GM19467 (cell line): ENCODE data around the gene LRRC59.

Experiments
- ATAC-seq: cut with Tn5 transposase; IDR thresholded peaks from one replicate; pipeline ENCODE4 v1.9.1; 2021; ENCODE audit warnings: mild to moderate bottlenecking, moderate library complexity; ENCODE audit not compliant: unreplicated experiment

Gene LRRC59

DNA sequence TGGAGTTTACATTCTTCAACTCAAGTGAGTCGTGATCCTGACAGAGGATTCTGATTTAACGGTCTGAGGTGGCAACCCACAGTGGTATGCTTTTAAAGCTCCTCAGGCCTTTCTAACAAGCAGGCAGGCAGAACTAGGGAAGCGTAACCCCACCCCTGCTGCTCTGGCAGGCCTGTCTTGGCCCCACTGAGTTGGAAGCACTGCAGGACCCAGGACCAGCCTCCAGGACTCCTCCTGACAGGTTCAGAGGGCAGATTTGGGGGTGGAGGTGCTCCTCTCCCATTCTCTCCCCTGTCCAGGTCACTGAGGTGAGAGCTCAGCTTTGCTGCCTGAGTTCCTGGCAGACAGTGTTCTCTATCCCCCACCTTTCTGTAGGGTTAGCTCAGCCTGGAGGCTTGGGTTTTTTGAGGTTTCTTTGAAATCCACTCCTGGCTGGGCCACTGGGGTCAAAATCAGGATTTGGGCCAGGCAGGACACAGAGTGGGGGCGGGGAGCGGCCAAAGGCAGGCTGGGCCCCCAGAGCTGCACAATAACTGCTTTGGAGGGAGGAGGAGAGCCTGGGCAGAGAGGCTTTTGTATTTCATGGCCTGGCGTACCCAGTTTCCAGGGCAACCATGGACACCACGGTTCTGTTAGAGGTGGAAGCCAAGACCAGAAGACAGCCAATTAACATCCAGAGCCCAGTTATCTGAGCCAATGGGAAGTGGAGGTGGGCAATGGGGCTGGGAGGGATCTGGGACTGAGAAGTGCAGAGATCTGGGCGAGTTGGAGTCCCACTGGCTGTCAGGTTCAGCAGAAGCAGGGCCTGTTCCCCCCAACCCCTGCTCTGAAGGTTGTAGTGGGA is 33.9 kb downstream of the LRRC59 start:
- ATAC-seq, result no peak

DNA sequence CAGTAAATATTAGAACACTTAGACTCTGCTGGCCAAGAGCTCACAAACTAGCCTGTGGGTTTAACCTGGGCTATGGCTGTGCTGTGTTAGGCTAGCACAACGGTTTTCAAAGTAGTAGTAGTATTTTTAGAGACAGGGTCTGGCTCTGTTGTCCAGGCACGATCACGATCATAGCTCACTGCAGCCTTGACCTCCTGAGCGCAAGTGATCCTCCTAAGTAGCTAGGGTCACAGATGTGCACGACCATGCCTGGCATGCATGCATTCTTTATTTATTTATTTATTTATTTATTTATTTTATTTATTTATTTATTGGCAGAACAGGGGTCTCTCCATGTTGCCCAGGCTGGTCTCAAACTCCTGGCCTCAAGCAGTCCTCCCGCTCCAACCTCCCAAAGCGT is 34.7 kb downstream of the LRRC59 start:
- ATAC-seq, result no peak

- ATAC-seq, result peak; percentile 50
These were observed 35.5 kb downstream of the LRRC59 start for GRCh38 chr17:50361561-50362480.

DNA sequence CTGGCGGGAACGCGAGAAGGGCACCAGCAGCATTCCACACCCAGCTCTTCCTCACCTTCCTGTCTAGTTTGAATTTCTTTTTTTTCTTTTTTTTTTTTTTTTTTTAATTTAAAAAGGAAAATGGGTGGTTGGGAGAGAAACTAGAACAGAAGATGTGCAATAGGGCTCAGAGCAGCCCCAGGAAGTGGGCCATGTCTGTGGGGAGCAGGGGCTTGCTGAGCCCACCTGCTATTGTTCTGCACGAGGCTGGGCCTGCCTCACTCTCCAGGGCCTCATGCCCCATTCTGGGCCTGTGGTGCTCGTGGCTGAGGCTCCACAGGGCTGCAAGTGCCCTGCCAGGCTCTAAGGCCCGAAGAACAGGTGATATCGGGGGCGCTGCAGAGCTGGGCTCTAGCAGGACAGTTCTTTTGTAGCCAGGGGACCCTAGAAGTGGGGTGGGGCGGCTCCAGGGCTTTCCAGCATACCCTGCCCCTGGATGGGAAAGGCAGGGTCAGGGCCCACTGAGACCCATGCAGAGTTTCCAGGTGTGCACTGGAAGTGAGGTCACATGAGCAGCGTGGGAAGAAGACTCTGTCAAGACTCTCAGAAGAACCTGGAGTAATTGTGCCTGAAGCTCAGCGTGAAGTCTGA is 36.7 kb downstream of the LRRC59 start:
- no peak for ATAC-seq

DNA sequence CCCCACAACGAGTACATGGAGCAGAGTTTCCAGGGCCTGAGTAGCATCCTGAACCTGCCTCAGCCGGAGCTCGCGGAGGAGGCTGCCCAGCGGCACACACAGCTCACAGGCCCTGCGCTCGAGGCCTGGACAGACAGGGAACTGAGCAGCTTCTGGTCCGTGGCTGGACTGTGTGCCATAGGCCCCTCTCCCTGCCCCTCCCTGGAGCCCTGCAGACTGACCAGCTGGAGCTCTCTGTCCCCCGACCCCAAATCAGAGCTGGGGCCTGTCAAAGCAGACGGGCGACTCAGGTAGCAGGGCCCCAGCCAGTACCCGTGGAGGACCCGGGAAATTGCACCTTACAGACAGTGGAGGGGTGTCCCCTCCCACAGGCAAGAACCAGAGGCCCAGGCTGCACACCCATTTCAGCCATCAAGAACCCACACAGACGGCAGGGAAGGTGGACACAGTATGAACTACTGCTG is 37.3 kb downstream of the LRRC59 start:
- no peak for ATAC-seq

DNA sequence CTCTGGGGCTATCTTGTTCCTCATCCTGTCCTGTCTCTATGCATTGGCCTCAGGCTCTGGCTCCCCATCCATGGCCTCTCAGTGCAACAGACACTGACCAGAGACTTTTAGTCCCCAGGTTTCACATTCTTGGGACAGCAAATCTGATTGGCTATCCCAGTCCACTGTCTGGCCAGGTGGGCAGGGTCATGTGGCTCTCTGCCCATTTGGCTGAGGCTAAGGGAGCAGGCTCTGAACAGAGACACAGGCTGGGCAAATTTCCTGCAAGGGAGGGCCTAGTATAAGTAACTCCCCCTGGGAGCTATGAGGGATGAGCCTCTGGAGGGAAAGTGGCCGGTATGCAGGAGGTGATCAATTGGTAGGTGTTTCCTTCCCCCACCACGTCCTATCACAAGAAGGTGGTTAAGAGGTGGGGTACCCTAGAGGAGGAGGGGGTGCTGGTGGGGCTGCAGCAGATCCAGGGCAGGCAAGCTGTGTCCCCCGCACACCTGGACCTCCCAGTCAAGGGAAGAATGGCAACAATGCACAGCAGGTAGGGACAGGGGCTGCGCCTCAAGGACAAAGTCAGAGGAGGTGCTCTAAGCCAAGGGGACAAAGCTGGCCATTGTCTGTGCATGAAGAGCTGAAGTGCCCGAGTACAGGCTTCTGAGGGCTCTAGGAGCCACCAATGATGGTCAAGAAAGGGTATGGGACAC is 38.2 kb downstream of the LRRC59 start:
- ATAC-seq, result no peak

DNA sequence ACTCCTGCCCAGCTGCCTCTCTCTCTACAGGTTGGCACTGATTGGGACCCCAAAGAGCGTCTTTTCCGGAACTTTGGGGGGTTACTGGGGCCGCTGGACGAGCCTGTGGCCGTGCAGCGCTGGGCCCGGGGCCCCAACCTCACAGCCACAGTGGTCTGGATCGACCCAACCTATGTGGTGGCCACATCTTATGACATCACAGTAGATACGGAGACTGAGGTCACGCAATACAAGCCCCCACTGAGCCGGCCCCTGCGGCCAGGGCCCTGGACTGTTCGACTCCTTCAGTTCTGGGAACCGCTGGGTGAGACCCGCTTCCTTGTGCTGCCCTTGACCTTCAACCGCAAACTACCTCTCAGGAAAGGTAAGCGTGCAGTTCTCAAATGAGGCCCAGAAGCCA is 39.1 kb downstream of the LRRC59 start:
- ATAC-seq, result no peak

DNA sequence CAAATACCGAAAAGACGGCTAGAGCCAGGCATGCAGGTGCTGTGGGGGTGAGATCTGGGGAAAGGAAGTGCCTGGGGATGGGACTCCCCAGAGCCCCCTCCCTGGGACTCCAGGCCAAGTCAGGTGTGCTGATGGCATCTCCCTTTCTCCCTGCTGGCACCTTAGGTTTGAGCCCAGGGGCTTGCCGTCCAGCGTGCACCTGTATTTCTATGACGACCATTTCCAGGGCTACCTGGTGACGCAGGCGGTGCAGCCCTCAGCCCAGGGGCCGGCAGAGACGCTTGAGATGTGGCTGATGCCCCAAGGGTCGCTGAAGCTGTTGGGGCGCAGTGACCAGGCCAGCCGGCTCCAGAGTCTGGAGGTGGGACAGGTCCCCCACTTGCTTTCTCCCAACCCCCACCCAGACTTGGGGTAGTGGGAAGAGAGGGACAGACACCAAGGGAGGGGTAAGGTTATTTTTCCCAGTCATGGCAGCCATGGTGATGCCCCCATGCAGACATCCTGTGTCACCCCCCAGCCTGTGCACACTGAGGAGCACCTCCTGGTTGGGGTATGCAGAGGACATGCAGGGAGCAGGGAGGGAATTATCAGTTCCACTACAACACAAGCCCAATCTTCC is 40.3 kb downstream of the LRRC59 start:
- ATAC-seq, result no peak

DNA sequence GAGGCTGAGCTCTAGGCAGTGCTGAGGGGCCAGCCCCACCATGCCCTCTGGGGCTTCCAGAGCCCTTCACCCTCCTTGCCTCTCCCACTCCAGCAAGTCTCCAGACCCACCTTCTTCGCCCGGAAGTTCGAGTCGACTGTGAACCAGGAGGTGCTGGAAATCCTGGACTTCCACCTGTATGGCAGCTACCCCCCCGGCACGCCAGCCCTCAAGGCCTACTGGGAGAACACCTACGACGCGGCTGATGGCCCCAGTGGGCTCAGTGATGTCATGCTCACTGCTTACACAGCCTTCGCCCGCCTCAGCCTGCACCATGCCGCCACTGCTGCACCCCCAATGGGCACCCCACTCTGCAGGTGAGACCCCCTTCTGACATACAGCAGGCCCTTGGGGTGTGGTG is 40.9 kb downstream of the LRRC59 start:
- ATAC-seq, result no peak

GRCh38 chr17:50355701-50356341 is 41.5 kb downstream of the LRRC59 start:
- ATAC-seq, result no peak

GRCh38 chr17:50355336-50355700 is 42.0 kb downstream of the LRRC59 start:
- ATAC-seq, result no peak

DNA sequence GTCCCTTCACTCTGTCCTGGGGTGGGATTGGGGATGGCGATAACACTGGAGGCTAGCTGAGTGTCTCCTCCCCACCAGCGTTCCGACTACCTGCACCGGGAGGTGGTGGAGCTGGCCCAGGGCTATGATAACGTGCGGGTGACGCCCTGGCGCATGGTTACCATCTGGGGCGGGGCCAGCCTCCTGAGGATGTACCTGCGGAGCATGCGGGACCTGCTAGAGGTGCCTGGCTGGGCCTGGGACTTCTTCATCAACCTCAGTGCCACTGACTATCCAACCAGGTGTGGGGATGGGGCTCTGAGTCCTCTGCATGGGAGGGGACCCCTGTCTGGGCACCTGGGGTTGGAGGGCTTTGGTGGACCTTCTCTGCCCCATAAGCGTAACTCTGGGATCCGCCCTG is 42.5 kb downstream of the LRRC59 start:
- no peak for ATAC-seq

GRCh38 chr17:50354198-50354597 is 43.1 kb downstream of the LRRC59 start:
- ATAC-seq, result no peak

GRCh38 chr17:50353600-50354195 is 43.6 kb downstream of the LRRC59 start:
- no peak for ATAC-seq

DNA sequence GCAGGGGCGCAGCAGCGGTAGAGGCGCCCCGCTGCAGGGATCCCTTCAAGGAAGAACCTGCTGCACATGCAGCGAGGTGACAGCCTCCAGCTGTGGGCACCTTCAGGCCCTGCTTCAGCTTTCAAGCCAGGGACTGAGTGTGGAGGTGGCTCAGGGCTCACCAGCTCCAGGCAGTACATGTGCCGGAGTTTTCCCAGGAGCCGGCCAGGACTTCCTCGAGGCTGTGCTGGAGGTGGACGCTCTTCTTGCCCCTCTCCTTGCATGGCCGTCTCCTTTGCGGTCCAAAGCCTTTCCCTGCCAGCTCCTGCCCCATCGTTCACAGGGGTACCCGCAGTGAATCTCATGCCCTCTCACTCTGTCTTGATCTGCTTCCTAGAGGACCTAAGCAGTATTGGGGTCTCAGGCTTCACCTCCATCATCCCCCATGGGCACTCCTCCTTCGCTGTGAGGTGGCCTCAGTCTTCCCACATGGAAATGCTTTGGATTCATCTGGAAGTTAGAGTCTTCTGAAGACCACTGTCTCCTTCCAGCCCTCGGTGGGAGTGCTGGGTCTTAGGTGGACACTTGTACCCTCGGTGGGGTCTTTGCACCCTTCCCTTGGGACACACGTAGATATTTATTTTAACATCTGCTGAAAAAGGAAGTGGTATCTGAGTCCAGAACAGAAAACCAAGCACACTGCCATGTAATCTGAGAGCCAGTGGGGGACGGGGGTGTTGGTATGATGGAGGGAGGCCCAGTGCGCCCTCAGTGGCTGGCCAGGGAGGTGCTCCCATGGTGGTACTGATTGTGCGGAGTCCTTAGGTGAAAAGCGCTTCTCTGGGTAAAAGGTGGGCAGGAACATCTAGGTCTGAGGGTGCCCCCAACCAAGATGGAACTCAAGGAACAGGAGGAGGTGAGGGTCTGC is 44.4 kb downstream of the LRRC59 start:
- no peak for ATAC-seq

DNA sequence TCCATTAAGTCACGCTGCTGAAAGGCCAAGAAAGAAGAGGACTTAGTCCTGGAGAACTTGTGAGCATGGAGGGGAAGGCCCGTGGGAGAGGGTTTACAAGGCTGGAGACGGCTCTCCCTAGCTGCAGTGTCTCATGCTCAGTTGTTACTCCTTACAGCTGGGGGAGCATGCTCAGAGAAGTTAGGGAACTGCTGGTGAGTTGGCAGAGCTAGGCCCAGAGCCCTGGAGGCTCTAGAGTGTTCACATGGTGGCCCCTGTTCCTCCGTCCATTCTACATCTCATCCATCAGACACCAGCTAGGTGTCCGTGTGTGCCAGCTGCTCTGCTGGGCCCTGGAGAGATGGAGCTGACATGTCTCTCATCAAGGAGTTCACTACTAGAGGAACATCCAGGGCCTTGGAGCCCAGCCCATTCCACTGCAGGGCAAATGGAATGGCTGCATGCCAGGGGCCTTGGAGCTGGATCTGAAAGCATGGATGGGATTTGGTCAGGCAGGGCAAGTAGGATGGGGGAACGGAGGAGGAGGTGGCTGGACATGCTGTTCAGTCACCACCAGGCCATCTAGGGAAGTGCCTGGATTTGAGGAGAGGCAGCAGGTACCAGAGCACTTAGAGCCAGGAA is 45.1 kb downstream of the LRRC59 start:
- ATAC-seq, result no peak

GRCh38 chr17:50350733-50351132 is 46.6 kb downstream of the LRRC59 start:
- ATAC-seq, result no peak

- ATAC-seq, result no peak
These were observed 48.1 kb downstream of the LRRC59 start for GRCh38 chr17:50349243-50349600.
